AG04449 (cell line): Measurements from ENCODE around the gene TARS3.

ENCODE experiments used
- CTCF ChIA-PET: fragments of 350-600 bp; formaldehyde crosslinking; extraction: SDS; loops from one replicate; lab custom pipeline; 2021; ENCODE audit warnings: antibody characterized with exemption; lab: Yijun Ruan, JAX
- POLR2A ChIA-PET: fragments of 400-600, 350-600 bp; formaldehyde crosslinking; extraction: SDS; loops from one replicate; lab custom pipeline; 2020; ENCODE audit warnings: antibody characterized with exemption, inconsistent platforms; lab: Yijun Ruan, JAX
- DNase-seq: peaks from one replicate; pipeline ENCODE4 v3.0.0-alpha.2; 2010; ENCODE audit warnings: low read depth, low spot score
- H3K4me3 ChIP-seq: 2 replicates; pipeline ENCODE4 v1.5.1; 2011; ENCODE audit warnings: low read depth, mild to moderate bottlenecking, control low read depth, low read length
- CTCF ChIP-seq: IDR thresholded peaks from one replicate; pipeline ENCODE4 v1.5.1; 2011; ENCODE audit warnings: mild to moderate bottlenecking, moderate library complexity, low read length, control low read depth, inconsistent platforms; ENCODE audit not compliant: insufficient read depth; ENCODE audit errors: missing control alignments

TARS3 gene

DNA sequence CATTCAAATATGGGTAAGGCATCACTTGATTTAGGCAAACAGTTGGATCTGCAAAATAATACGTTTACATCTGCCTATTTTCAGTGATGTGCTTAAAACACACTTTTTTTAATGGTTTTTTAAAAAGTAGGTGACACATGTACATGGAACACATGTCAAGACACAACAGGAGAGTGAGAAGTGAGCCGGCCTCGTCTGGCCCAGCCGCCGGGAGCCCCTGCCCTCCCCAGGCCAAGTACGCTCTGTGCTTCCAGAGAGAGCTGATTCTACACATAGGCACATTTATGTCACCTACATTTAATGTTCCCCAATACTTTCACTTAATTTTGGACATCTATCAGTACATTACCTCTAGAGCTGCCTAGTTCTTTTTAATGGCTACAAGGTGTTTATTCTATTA, 75.9 kb downstream of the TARS3 start:
- CTCF ChIA-PET = interaction anchor here (1.2 to 3.8 kb wide), 4 partner anchors 8 to 360 kb away, joined by 3 to 41 read pairs (median 5); no protein-coding TSS in a partner anchor
- no peak for TF ChIP-seq CTCF
- POLR2A ChIA-PET = no interaction called here
- DNase-seq = no peak
- no peak overlapping the region for H3K4me3 ChIP-seq

GRCh38 chr15:101647251-101647650, 77.0 kb downstream of the TARS3 start:
- ChIA-PET CTCF (interaction anchor here (1.1 to 3.8 kb wide), 3 partner anchors 7 to 359 kb away, joined by 4 to 41 read pairs (median 15); no protein-coding TSS in a partner anchor), POLR2A (no interaction called here)
- H3K4me3 ChIP-seq = no peak overlapping the region
- no peak for DNase-seq
- TF ChIP-seq CTCF = no peak

DNA sequence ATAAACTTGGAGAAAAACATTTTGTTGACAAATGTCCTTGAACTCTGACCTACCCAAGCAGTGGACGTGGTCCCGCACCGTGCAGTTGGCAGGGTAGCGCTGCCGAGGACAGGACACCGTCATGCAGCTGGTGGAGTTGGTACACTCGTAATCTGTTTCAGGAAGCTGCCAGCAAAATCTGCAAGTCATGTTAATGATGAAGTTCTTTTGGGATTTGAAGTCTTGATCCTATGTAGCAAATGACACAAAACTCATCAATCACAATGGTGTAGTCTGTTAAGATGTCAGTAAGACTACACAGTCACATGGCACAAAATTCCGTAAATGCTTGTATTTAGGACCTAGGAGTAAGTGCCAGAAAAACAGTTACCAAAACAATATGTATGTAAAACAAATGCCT, 77.6 kb downstream of the TARS3 start:
- CTCF ChIA-PET = interaction anchor here (1.1 to 2.1 kb wide), 3 partner anchors 11 to 358 kb away, joined by 4 to 15 read pairs (median 4); no protein-coding TSS in a partner anchor
- no peak overlapping the region for H3K4me3 ChIP-seq
- DNase-seq = no peak
- no peak for TF ChIP-seq CTCF
- POLR2A ChIA-PET = no interaction called here

GRCh38 chr15:101642361-101642760, 81.9 kb downstream of the TARS3 start:
- ChIA-PET POLR2A (no interaction called here), CTCF (interaction anchor here (0.6 to 10.6 kb wide), 28 partner anchors 7 to 375 kb away, joined by 3 to 353 read pairs (median 6); partner anchors contain the start of genes SNRPA1, TARS3 and TM2D3)
- DNase-seq = no peak
- TF ChIP-seq CTCF = no peak
- no peak overlapping the region for H3K4me3 ChIP-seq

DNA sequence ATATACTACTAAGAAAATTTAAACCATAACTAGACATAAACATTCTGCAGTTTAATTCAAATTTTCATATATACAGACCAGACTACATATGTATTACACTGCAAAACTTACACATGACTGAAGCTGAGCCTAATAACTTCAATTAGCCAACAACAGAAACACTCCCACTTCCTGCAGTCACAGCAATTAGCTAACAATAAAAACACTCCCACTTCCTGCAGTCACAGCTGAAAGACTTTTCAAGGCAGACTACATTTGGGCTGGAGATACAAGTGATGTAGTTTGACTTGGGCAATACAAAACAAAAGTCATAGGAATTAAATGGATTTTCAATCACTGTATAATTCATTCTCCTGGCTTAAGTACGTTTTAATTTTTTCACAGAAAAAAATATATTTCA, 82.4 kb downstream of the TARS3 start:
- no peak overlapping the region for H3K4me3 ChIP-seq
- DNase-seq = no peak
- POLR2A ChIA-PET = no interaction called here
- CTCF ChIA-PET = interaction anchor here (0.6 to 10.6 kb wide), 46 partner anchors 7 to 628 kb away, joined by 3 to 353 read pairs (median 5); partner anchors contain the start of genes SNRPA1, TARS3 and TM2D3
- TF ChIP-seq CTCF = no peak

DNA sequence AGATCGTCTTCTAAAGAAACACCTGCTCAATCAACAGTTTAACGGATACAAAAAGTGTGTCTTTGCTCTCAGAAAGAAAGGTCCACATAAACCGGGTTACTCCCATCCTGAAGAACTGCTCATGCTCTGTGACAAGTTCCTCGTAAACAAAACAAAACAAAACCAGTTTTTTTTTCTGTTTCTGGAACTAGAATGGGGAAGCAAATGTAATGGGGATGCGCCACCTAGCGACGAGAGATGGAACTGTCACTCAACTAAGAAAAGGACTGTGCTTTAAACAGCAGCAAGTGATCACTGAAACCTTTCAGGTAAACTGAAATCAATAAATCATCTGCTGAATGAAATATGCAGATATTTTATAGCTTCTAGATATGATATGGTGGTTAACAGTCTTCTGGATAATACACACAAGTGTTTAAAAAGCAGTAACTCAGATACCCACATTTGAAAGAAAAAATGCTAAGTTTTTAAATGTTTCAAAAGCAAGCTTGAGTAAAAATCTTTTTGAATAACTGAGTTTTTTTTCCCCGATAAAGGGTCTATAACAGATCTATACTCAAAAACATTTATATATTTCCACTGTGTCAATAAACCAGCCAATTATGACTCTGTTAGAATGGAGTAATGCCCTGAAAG, 83.0 kb downstream of the TARS3 start:
- ChIA-PET CTCF (interaction anchor here (0.6 to 10.6 kb wide), 50 partner anchors 8 to 628 kb away, joined by 3 to 353 read pairs (median 5); partner anchors contain the start of genes SNRPA1, TARS3 and TM2D3), POLR2A (no interaction called here)
- DNase-seq = no peak
- peak; percentile 75 for TF ChIP-seq CTCF
- H3K4me3 ChIP-seq = no peak overlapping the region
